GM13976 (cell line): ENCODE measurements around the gene NINL.

ENCODE experiments used
- DNase-seq: peaks from one replicate; pipeline ENCODE4 v3.0.0; 2012; ENCODE audit warnings: low spot score
- in situ Hi-C: fragments of 300-500 bp; cut with MboI; formaldehyde crosslinking; loops from one replicate; pipeline ENCODE4 v1.12.0; 2022; ENCODE audit warnings: low sequenced_read_pairs, mixed read lengths, inconsistent platforms; ENCODE audit not compliant: unreplicated experiment
- TF ChIP-seq, protein P1 (sequence below): IDR thresholded peaks from 2 replicates; pipeline ENCODE4 v1.5.1; 2012; ENCODE audit warnings: borderline replicate concordance, mild to moderate bottlenecking; ENCODE audit not compliant: insufficient read depth; ENCODE audit errors: extremely low read depth, missing control alignments, control extremely low read depth

NINL gene

DNA sequence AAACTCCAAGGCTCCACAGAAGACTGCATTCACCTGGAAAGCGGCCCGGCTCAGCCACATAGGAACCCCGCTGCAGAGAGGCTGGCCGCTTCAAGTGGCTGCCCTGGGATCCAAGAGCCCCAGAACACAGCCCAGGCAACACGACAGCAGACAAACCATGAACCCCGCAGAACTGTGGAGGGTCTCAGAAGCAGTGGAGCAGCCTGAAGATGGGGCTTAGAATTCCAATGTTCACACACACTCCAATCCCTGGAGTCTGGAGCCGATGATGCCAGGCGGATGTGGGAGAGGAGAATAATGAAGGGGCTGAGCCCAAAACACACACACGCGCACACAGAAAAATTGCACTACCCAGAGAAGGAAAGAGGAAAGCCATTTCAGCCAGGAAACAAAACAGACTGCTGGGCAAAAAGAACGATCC, 52.4 kb downstream of the NINL start:
- TF ChIP-seq, protein P1, sequence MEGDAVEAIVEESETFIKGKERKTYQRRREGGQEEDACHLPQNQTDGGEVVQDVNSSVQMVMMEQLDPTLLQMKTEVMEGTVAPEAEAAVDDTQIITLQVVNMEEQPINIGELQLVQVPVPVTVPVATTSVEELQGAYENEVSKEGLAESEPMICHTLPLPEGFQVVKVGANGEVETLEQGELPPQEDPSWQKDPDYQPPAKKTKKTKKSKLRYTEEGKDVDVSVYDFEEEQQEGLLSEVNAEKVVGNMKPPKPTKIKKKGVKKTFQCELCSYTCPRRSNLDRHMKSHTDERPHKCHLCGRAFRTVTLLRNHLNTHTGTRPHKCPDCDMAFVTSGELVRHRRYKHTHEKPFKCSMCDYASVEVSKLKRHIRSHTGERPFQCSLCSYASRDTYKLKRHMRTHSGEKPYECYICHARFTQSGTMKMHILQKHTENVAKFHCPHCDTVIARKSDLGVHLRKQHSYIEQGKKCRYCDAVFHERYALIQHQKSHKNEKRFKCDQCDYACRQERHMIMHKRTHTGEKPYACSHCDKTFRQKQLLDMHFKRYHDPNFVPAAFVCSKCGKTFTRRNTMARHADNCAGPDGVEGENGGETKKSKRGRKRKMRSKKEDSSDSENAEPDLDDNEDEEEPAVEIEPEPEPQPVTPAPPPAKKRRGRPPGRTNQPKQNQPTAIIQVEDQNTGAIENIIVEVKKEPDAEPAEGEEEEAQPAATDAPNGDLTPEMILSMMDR, result no peak
- no peak for DNase-seq
- in situ Hi-C loops, result no loop called here

DNA sequence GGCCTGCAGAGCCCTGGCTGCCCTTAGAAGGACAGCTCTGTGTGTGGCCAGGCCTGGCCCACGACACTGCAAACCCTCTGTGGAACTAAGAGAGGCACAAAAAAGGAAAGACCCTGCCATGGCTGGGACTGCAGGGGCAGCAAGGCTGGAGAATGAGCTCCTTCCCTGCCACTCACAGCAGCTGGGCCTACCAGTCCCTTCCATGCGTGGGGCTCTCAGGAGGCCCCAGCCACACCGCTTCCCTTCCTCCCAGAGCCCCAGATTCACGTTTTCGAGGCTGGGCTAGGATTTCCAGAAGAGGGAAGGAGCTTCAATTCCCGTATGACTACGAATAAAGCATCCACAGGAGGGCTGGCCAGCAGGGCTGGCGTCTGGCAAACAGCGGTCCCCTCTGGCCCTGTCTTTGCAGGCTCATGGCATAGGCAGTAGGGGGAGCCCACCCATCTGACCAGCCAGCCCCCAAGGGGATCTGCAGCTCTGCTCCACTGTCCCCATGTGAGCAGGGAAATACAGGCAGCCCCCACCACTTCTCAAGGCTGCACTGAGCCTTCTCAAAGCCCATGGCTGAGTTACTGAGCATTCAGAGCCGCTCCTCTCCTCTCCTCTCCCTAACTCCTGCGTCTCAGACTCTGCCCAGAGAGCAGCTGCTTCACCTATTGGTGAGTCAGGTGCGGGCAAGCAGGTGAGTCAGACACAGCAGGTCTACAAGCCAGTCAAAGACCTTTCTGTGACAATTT, 53.1 kb downstream of the NINL start:
- in situ Hi-C loops, result no loop called here
- TF ChIP-seq, protein P1, result no peak
- DNase-seq, result no peak

DNA sequence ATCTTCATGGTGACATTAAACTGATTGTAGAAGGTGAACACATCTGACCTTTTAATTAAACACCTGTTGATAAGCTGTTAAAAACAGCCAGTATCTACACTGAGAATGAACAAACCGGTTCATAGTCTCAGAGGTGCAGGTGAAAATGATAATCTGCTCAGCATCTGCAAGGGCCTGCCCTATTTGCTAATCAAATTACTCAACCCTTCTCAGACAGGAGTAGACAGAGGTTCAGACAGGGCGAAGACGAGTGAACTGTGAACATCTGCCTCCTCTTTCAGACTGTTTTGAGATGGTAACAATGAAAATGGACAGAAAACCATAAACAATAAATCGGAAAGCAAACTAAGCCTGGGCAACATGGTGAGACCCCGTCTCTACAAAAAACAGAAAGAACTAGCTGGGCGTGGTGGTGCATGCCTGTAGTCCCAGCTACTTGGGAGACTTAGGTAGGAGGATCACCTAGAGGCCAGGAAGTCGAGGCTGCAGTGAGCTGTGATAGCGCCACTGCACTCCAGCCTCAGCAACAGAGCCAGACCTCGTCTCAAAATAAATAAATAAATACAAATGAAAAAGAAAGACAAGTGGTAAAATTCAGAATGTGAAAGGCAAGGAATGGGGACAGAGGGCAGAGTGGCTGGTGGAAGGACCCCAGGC, 55.9 kb downstream of the NINL start:
- TF ChIP-seq, protein P1, result no peak
- in situ Hi-C loops, result no loop called here
- no peak for DNase-seq

DNA sequence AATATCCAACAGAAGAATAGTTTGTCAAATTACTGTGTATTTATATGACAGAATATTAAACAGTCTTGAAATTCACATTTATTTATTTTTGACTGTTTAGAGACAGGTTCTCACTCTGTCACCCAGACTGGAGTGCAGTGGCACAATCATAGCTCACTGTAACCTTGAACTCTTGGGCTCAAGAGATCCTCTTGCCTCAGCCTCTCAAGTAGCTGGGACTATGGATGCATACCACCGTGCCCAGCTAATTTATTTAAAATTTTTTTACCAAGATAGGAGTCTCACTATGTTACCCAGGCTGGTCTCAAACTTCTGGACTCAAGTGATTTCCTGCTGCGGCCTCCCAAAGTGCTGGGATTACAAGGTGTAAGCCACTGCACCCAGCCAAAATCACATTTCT, 57.4 kb downstream of the NINL start:
- TF ChIP-seq, protein P1, result no peak
- no peak for DNase-seq
- in situ Hi-C loops, result no loop called here

DNA sequence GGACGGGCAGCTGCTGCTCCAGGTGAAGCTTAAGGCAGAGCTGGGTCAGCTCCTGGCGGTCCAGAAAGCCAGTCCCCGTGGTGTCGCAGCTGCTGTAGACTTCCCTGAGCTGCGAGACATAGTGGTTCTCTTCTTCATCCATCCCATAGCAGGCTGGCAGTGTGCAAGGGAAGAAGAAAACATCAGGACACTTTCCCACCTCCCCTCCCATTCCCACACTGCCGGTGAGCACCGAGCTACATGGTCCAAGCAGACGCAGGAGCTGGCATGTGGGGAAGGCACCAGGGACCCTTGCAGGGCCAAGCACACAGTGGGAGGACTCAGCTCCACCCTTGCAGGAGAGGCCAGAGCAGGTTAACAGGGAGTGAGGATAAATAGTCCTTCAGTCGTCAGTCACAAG, 58.9 kb downstream of the NINL start:
- TF ChIP-seq, protein P1, result no peak
- DNase-seq, result no peak
- in situ Hi-C loops, result no loop called here

DNA sequence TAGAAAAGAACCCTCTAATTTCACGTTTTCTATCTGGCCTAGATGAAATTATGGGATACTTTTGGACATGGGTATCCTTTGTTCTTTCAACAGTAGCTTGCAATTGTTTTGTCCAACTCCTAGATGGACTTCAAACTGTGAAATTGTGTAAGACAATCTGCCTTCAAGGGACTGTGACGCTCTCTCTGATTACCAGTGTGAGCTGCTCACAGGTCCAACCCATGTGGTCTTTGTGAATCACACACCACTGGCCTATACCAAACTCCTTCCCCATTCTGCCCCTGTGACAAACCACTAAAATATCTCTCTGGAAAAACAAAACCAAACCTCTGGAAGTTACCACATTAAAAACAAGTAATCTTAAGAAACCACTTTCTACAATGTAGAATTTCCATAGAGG, 59.5 kb downstream of the NINL start:
- TF ChIP-seq, protein P1, result no peak
- in situ Hi-C loops, result no loop called here
- DNase-seq, result no peak

DNA sequence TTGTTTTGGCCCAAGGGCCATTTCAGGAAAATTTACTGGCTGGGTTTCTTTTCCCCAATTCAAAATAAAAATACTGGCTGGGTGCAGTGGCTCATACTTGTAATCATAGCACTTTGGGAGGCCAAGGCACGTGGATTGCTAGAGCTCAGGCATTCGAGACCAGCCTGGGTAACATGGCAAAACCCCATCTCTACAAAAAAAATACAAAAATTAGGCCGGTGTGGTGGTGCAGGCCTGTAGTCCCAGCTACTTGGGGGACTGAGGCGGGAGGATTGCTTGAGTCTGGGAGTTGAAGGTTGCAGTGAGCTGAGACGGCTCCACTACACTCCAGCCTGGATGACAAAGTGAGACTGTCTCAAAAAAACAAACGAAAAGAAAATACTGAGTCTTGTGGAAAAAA, 60.0 kb downstream of the NINL start:
- in situ Hi-C loops, result no loop called here
- TF ChIP-seq, protein P1, result no peak

More for the DNA sequence above, 60.0 kb downstream of the NINL start:
- no peak for DNase-seq
